MM.1S (cell line): ENCODE results near the gene NCAPD3.

Source experiments
- CTCF ChIP-seq: fragments of 300-600 bp; sonication (generic); IDR thresholded peaks from 2 replicates; pipeline ENCODE4 v1.5.1; 2016; ENCODE audit warnings: antibody characterized with exemption, low read length, mixed read lengths
- EZH2 ChIP-seq: fragments of 300-600 bp; sonication (generic); optimal IDR thresholded peaks from 2 replicates; pipeline ENCODE3; 2017; ENCODE audit warnings: low read depth, mild to moderate bottlenecking, antibody characterized with exemption, low read length, mixed read lengths
- EZH2phosphoT487 ChIP-seq: fragments of 300-600 bp; sonication (generic); IDR thresholded peaks from 2 replicates; pipeline ENCODE4 v1.6.1; 2018; ENCODE audit warnings: antibody characterized with exemption, low read length

DNA sequence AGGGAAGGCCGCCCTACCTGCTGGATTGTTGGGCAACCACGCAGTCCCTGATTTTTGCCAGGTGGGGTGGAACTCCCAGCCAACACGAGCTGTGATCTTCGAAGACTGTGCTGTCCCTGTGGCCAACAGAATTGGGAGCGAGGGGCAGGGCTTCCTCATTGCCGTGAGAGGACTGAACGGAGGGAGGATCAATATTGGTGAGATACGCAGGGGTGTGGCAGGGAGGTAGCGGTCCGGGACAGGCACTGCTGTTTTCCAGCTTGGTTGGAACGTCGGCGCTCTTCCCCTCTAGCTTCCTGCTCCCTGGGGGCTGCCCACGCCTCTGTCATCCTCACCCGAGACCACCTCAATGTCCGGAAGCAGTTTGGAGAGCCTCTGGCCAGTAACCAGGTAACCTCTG, 37.2 kb upstream of the NCAPD3 start:
- TF ChIP-seq CTCF (no peak), EZH2 (no peak), EZH2phosphoT487 (no peak)
